H1 (cell line): ENCODE results near the gene MYO5A. TPM values are rescaled to one million over a fixed set of nuclear protein-coding genes. Genes with fewer than 3 reads are reported as not detected.
"Not testable (repeated sequence)": the region's sequence is repeated elsewhere in the genome, so short reads cannot be mapped to it uniquely, and the experiment has no call there.

Experiments used
- CTCF ChIA-PET: fragments of 300-600 bp; sonication (Branson Sonifier 250); formaldehyde crosslinking; loops from one replicate; lab custom pipeline; 2021; ENCODE audit not compliant: partially characterized antibody; lab: Charles Lee
- POLR2A ChIA-PET: fragments of 300-600 bp; sonication (Branson Sonifier 250); formaldehyde crosslinking; loops from one replicate; lab custom pipeline; 2021; ENCODE audit warnings: inconsistent platforms; ENCODE audit not compliant: partially characterized antibody; lab: Charles Lee
- DNase-seq, 2 experiments: peaks; one replicate each; pipeline versions ENCODE4 v3.0.0 to v3.0.0-alpha.2; 2010 to 2022; ENCODE audit warnings: low spot score in 2 of 2, low read depth in 1 of 2, mixed read lengths in 1 of 2
- FAIRE-seq: peaks from 2 replicates; lab custom pipeline; 2011; peaks lifted over from hg19 to GRCh38; lab: Jason Lieb, UNC
- H2AFZ ChIP-seq: 2 replicates; pipeline ENCODE4 v1.8.1; 2012; ENCODE audit warnings: low read length, inconsistent platforms
- H2AK5ac ChIP-seq: 2 replicates; pipeline ENCODE4 v1.6.1; 2013; ENCODE audit warnings: low read depth, low read length
- H2BK120ac ChIP-seq: replicated peaks from 2 replicates; pipeline ENCODE3; 2013; ENCODE audit warnings: low read depth, low read length, inconsistent platforms
- H2BK12ac ChIP-seq: 2 replicates; pipeline ENCODE4 v1.6.1; 2013; ENCODE audit warnings: low read depth, low read length
- H2BK15ac ChIP-seq: 2 replicates; pipeline ENCODE4 v1.6.1; 2013; ENCODE audit warnings: low read length
- H2BK20ac ChIP-seq: 2 replicates; pipeline ENCODE4 v1.6.1; 2013; ENCODE audit warnings: low read length
- H2BK5ac ChIP-seq: 2 replicates; pipeline ENCODE4 v1.6.1; 2013; ENCODE audit warnings: low read depth, low read length
- H3K14ac ChIP-seq: 2 replicates; pipeline ENCODE4 v1.6.1; 2013; ENCODE audit warnings: inconsistent platforms; ENCODE audit not compliant: insufficient read length
- H3K18ac ChIP-seq: 2 replicates; pipeline ENCODE4 v1.6.1; 2013; ENCODE audit warnings: low read length; ENCODE audit errors: extremely low read depth
- H3K23ac ChIP-seq: 2 replicates; pipeline ENCODE4 v1.6.1; 2013; ENCODE audit warnings: inconsistent platforms; ENCODE audit not compliant: insufficient read length
- H3K23me2 ChIP-seq: 2 replicates; pipeline ENCODE4 v1.6.1; 2013; ENCODE audit warnings: low read depth, low read length
- H3K27ac ChIP-seq: 2 replicates; pipeline ENCODE4 v1.6.1; 2011; ENCODE audit warnings: low read depth, low read length, inconsistent platforms
- H3K27me3 ChIP-seq, 4 experiments: replicated peaks in 1 of 4; 1 replicate in 1 of 4; 2 replicates in 3 of 4; pipeline versions ENCODE4 v1.6.1 to v1.8.1; 2011 to 2013; ENCODE audit warnings: low read length in 3 of 4, mild to moderate bottlenecking in 3 of 4, inconsistent platforms in 2 of 4, mixed read lengths in 2 of 4, moderate library complexity in 1 of 4; ENCODE audit not compliant: control insufficient read depth in 3 of 4, insufficient read depth in 3 of 4; ENCODE audit errors: extremely low read depth in 1 of 4
- H3K36me3 ChIP-seq, 4 experiments: 2 replicates each; pipeline versions ENCODE4 v1.6.1 to v1.8.1; 2011 to 2013; ENCODE audit warnings: mild to moderate bottlenecking in 4 of 4, low read length in 3 of 4, moderate library complexity in 2 of 4, control low read depth in 1 of 4, inconsistent platforms in 1 of 4; ENCODE audit not compliant: insufficient read depth in 4 of 4, control insufficient read depth in 2 of 4
- H3K4ac ChIP-seq: replicated peaks from 2 replicates; pipeline ENCODE3; 2013; ENCODE audit warnings: low read length, low read depth, mixed read lengths, inconsistent platforms; ENCODE audit not compliant: insufficient read length
- H3K4me1 ChIP-seq, 4 experiments: replicated peaks in 1 of 4; 1 replicate in 1 of 4; 2 replicates in 3 of 4; pipeline versions ENCODE4 v1.6.1 to v1.8.1; 2011 to 2013; ENCODE audit warnings: low read length in 3 of 4, inconsistent platforms in 2 of 4, mixed read lengths in 1 of 4; ENCODE audit not compliant: insufficient read depth in 4 of 4, control insufficient read depth in 3 of 4
- H3K4me2 ChIP-seq, 2 experiments: 2 replicates each; pipeline versions ENCODE4 v1.6.1 to v1.8.1; 2011 to 2013; ENCODE audit warnings: low read depth in 2 of 2, low read length in 2 of 2, control low read depth in 1 of 2, inconsistent platforms in 1 of 2, mild to moderate bottlenecking in 1 of 2; ENCODE audit not compliant: insufficient read depth in 1 of 2
- H3K4me3 ChIP-seq, 4 experiments: fragments of 200-600, 300-600 bp in 1 of 4; sonication (generic), shearing (Covaris generic), sonication (Bioruptor Twin) in 1 of 4; 2 replicates each; pipeline versions ENCODE4 v1.5.1 to v1.8.1; 2011 to 2016; ENCODE audit warnings: low read length in 4 of 4, low read depth in 3 of 4, control low read depth in 2 of 4, inconsistent platforms in 2 of 4, mild to moderate bottlenecking in 2 of 4, mixed read lengths in 1 of 4, moderate library complexity in 1 of 4; ENCODE audit not compliant: insufficient read depth in 2 of 4; ENCODE audit errors: extremely low read depth in 1 of 4
- H3K56ac ChIP-seq: replicated peaks from 2 replicates; pipeline ENCODE3; 2013; ENCODE audit warnings: low read depth, mild to moderate bottlenecking, mixed read lengths, low read length, inconsistent platforms; ENCODE audit not compliant: insufficient read length
- H3K79me1 ChIP-seq: 2 replicates; pipeline ENCODE4 v1.6.1; 2013; ENCODE audit warnings: low read depth, low read length, control low read depth
- H3K79me2 ChIP-seq, 2 experiments: 2 replicates each; pipeline versions ENCODE4 v1.6.1 to v1.8.1; 2012 to 2013; ENCODE audit warnings: low read length in 2 of 2, mild to moderate bottlenecking in 2 of 2, inconsistent platforms in 1 of 2; ENCODE audit not compliant: insufficient read depth in 2 of 2, control insufficient read depth in 1 of 2
- H3K9ac ChIP-seq, 4 experiments: replicated peaks in 1 of 4; 1 replicate in 1 of 4; 2 replicates in 3 of 4; pipeline versions ENCODE4 v1.6.1 to v1.8.1; 2011 to 2013; ENCODE audit warnings: low read depth in 3 of 4, low read length in 3 of 4, control low read depth in 2 of 4, mild to moderate bottlenecking in 2 of 4, moderate library complexity in 2 of 4, inconsistent platforms in 1 of 4; ENCODE audit errors: extremely low read depth in 1 of 4
- H3K9me3 ChIP-seq, 2 experiments: 2 replicates each; pipeline versions ENCODE4 v1.6.1 to v1.8.1; 2012 to 2013; ENCODE audit warnings: mild to moderate bottlenecking in 2 of 2, moderate library complexity in 2 of 2, control low read depth in 1 of 2, inconsistent platforms in 1 of 2, low read depth in 1 of 2, low read length in 1 of 2, mixed read lengths in 1 of 2; ENCODE audit not compliant: insufficient read depth in 2 of 2
- H4K20me1 ChIP-seq, 2 experiments: replicated peaks in 1 of 2; 2 replicates each; pipeline versions ENCODE3 to v1.8.1; 2011 to 2013; ENCODE audit warnings: inconsistent platforms in 2 of 2, low read length in 2 of 2, mild to moderate bottlenecking in 1 of 2; ENCODE audit not compliant: insufficient read depth in 2 of 2, control insufficient read depth in 1 of 2
- H4K5ac ChIP-seq: 2 replicates; pipeline ENCODE4 v1.6.1; 2013; ENCODE audit warnings: low read length, low read depth, mixed read lengths, inconsistent platforms; ENCODE audit not compliant: insufficient read length
- H4K8ac ChIP-seq: 2 replicates; pipeline ENCODE4 v1.8.0; 2013; ENCODE audit warnings: mild to moderate bottlenecking, moderate library complexity, low read length, inconsistent platforms; ENCODE audit not compliant: insufficient read depth; ENCODE audit errors: extremely low read depth
- H4K91ac ChIP-seq: replicated peaks from 2 replicates; pipeline ENCODE3; 2013; ENCODE audit warnings: low read length, mixed read lengths, inconsistent platforms; ENCODE audit not compliant: insufficient read length
- MAFK ChIP-seq: IDR thresholded peaks from 2 replicates; pipeline ENCODE4 v1.6.1; 2012; ENCODE audit warnings: low read depth, mild to moderate bottlenecking, improper control_type of control experiment, low read length
- SAP30 ChIP-seq: fragments of 300-600 bp; sonication (generic); IDR thresholded peaks from 2 replicates; pipeline ENCODE4 v1.7.1; 2012; ENCODE audit warnings: low read length, moderate library complexity, mild to moderate bottlenecking, inconsistent platforms; ENCODE audit not compliant: insufficient read depth, insufficient replicate concordance
- WGBS, 2 experiments: shearing (Covaris generic) in 1 of 2; methylation state at CpG; one replicate each; pipeline versions ENCODE4 v1.1.6 to v1.1.7; 2013 to 2015; ENCODE audit warnings: low lambda C conversion rate in 2 of 2, mixed read lengths in 2 of 2, inconsistent platforms in 1 of 2, low coverage in 1 of 2, missing lambda C conversion rate in 1 of 2; ENCODE audit not compliant: insufficient replicate concordance in 2 of 2, insufficient coverage in 1 of 2, insufficient read length in 1 of 2; ENCODE audit errors: extremely low coverage in 1 of 2, missing lambda C conversion rate in 1 of 2; 5-methylcytosine and 5-hydroxymethylcytosine counted together
- polyA plus RNA-seq, 7 experiments: library from polyadenylated mRNA; depleted of rRNA in 3 of 7; stranded (reverse) in 5 of 7; unstranded in 2 of 7; fragments of >200 nt in 5 of 7; fragments of 200-250 nt in 2 of 7; gene quantifications; 1 replicate in 5 of 7; 2 replicates in 1 of 7; 4 replicates in 1 of 7; pipeline versions ENCODE4 v1.2.1 to v1.2.3, GENCODE V29; 2011 to 2013; ENCODE audit warnings: missing spikeins in 2 of 7, mixed read lengths in 2 of 7
- total RNA-seq: library from RNA; stranded (reverse); fragmentation: NEBNext Ultra II Directional; extraction: Animal tissue kit (Norgen Biotek cat#: 25700); gene quantifications from 2 replicates; pipeline ENCODE4 v1.2.1, GENCODE V29; 2021

Gene MYO5A
- total and polyA plus RNA-seq, 2 of the 8 experiments (the other 6 are each of a cell fraction or from before 2014, with no cell fraction given): 11.4 to 24.7 TPM

DNA sequence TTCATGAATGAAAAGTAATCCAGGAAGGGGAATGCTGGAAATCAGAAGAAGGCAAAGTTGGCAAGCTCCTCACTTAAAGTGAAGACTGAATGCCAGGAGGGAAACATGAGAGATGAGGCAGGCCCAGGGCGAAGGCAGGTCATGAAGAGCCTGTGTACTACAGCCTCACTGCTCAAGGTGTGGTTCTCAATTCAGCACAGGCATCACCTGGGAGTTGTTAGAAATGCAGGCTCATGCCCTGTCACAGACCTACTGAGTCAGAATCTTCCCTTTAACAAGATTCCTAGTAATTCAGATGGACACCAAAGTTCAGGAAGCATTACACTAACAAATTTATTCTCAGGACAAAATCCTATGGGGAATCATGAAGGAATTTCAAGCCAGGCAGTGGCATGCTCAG is 14.2 kb downstream of the MYO5A start (continued):
- TF ChIP-seq MAFK (no peak), SAP30 (no peak)

DNA sequence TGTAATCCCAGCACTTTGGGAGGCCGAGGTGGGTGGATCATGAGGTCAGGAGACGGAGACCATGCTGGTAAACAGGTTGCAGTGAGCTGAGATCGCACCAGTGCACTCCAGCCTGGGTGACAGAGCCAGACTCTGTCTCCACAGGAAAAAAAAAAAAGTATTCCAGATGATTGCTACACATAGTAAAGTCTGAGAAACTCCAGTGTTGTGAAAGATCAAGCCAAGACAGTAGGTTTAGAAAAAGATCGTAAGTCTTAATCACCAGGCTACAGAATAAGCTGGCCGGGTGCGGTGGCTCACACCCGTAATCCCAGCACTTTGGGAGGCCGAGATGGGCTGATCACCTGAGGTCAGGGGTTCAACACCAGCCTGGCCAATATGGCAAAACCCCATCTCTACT is 15.8 kb downstream of the MYO5A start:
- not testable (repeated sequence) for H2BK15ac ChIP-seq, H3K27me3 ChIP-seq, H3K23me2 ChIP-seq, H2BK120ac ChIP-seq, DNase-seq, H4K8ac ChIP-seq, H3K9me3 ChIP-seq, H3K79me1 ChIP-seq, FAIRE-seq, H2BK5ac ChIP-seq, H2AK5ac ChIP-seq, H2BK12ac ChIP-seq, H3K27ac ChIP-seq, H4K91ac ChIP-seq, H3K4me3 ChIP-seq, H3K4me2 ChIP-seq, H2AFZ ChIP-seq, H4K5ac ChIP-seq, H2BK20ac ChIP-seq, H3K36me3 ChIP-seq, H3K4me1 ChIP-seq, H3K18ac ChIP-seq, H3K23ac ChIP-seq, H3K4ac ChIP-seq, H4K20me1 ChIP-seq, H3K14ac ChIP-seq, H3K9ac ChIP-seq, H3K56ac ChIP-seq
- WGBS, 2 experiments: 96% methylated on average over 8 of the region's 8 CpGs; no CpG with 5 or more reads in 1 of the 2 experiments
- peaks cover 0 to 19% of the 10 kb centered on the region in 2 experiments; a peak in 2 of 4 replicates for H3K79me2 ChIP-seq
- POLR2A ChIA-PET: interaction anchor here (0.6 kb wide), 1 partner anchor 16 kb away, joined by 3 read pairs; the partner anchor contains the start of gene MYO5A
- CTCF ChIA-PET: interaction anchor here (0.6 kb wide), 1 partner anchor 196 kb away, joined by 4 read pairs; no protein-coding TSS in a partner anchor
